Spleen (tissue), 7 donors: ENCODE data around the gene ATP8A2.

ENCODE experiments used
- POLR2AphosphoS5 ChIP-seq, 3 donors: sonication (generic); formaldehyde crosslinking; IDR thresholded peaks; one replicate each; pipeline ENCODE4 v1.5.1; 2017; ENCODE audit warnings: antibody characterized with exemption in 3 of 3
- TF ChIP-seq, protein P1 (sequence below), 11 experiments: fragments of 200-600 bp in 7 of 11; fragments of 450-650 bp in 4 of 11; sonication (generic) in 4 of 11; IDR thresholded peaks in 8 of 11; conservative IDR thresholded peaks in 3 of 11; 1 replicate in 7 of 11; 2 replicates in 4 of 11; pipeline versions ENCODE4 v1.4.0 to v1.8.0; 2016 to 2021; ENCODE audit warnings: antibody characterized with exemption in 11 of 11, inconsistent platforms in 4 of 11, mild to moderate bottlenecking in 1 of 11
- donor health status: DM: no; HTN: no; CAD: no; lungs with moderate emphysema.
- donor health status: DM: no; HTN: no; CAD: no.
- donor health status: DM: no; HTN: no; CAD: no.

GRCh38 chr13:25345576-25345975 is 26.2 kb upstream of the ATP8A2 start:
- TF ChIP-seq, protein P1, sequence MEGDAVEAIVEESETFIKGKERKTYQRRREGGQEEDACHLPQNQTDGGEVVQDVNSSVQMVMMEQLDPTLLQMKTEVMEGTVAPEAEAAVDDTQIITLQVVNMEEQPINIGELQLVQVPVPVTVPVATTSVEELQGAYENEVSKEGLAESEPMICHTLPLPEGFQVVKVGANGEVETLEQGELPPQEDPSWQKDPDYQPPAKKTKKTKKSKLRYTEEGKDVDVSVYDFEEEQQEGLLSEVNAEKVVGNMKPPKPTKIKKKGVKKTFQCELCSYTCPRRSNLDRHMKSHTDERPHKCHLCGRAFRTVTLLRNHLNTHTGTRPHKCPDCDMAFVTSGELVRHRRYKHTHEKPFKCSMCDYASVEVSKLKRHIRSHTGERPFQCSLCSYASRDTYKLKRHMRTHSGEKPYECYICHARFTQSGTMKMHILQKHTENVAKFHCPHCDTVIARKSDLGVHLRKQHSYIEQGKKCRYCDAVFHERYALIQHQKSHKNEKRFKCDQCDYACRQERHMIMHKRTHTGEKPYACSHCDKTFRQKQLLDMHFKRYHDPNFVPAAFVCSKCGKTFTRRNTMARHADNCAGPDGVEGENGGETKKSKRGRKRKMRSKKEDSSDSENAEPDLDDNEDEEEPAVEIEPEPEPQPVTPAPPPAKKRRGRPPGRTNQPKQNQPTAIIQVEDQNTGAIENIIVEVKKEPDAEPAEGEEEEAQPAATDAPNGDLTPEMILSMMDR (IDR thresholded peaks at IDR 0.05 in 8 of 11, conservative IDR thresholded peaks at IDR 0.05 in 3 of 11) = no peak
- TF ChIP-seq POLR2AphosphoS5 (IDR thresholded peaks at IDR 0.05) = no peak
